ENCODE results near the gene GGN. TPM values are rescaled to one million over a fixed set of nuclear protein-coding genes. Genes with fewer than 3 reads are reported as not detected.

GGN gene
- polyA plus RNA-seq, 1 of the 3 experiments (the other 2 are of a cell fraction): 0.48 TPM

DNA sequence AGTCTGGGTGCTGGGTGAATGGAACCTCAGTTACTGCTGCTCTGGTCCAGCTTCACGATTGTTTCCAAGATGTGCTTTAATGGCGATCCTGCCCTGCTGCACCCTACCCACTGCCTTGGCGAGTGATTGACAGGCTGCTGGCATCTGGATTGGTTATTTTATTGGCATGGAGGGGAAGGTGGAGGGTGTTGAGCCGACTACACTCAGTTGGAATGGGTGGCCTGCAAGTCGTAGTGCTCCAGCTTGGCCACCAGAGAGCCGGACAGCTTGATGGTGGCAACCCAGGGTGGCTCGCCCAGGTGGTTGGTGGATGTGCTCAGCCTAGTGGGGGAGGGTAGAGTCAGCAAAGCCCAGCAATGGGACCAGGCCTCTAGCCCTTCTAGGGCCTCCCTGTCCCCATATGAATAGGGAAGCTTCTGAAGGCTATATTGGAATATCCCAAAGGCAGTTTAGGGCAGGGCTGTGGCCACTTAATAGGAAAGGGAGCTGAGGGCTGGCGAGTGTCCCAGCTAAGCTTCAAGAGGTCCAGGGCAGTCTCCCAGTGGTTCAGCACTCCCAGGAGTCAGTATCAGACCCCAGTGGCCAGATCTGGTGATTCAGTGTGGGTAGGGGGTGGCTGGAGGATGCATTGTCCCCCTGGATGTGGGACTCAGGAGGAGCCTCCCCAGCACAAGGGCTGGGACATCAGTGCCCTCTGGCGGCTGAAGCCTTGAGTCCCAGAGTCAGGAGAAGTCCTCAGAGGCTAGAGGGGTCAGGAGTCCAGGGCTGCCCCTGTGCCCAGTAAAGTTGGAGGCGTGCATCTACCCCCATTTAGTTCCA is 3.4 kb downstream of the GGN start:
- no peak overlapping the region; a peak in 1 of 4 replicates for H3K4me3 ChIP-seq (ENCODE audit: low read depth in 2 of 2, low read length in 1 of 2)
- no peaks in the 10 kb centered on the region for H3K9me3 ChIP-seq
- 72% methylated on average over 7 of the region's 10 CpGs for WGBS (ENCODE audit: low lambda C conversion rate)
- CTCF ChIA-PET: interaction anchor here (1.5 to 1.8 kb wide), 3 partner anchors 9 to 482 kb away, joined by 3 to 8 read pairs (median 4); no protein-coding TSS in a partner anchor
- POLR2A ChIA-PET: interaction anchor here (1.5 kb wide), 1 partner anchor 8 kb away, joined by 6 read pairs; no protein-coding TSS in a partner anchor
- H3F3A ChIP-seq (replicated peaks; ENCODE audit: insufficient read depth): peaks cover 18% of the 10 kb centered on the region
- H3K4me1 ChIP-seq (ENCODE audit: control insufficient read depth in 1 of 2, insufficient read depth in 2 of 2, low read depth in 1 of 2, low read length in 1 of 2): peaks cover 0 to 7% of the 10 kb centered on the region in 2 experiments; a peak in 1 of 4 replicates
- no peak overlapping the region for H2AFZ ChIP-seq (ENCODE audit: low read depth)
- H3K36me3 ChIP-seq (replicated peaks in 1 of 2; ENCODE audit: control insufficient read depth in 1 of 2, insufficient read depth in 2 of 2, low read length in 1 of 2): peaks cover 10 to 37% of the 10 kb centered on the region in 2 experiments
- H3K27me3 ChIP-seq (ENCODE audit: insufficient read depth): no peaks in the 10 kb centered on the region
- 0 out of 2 replicates have a peak, but pooled peaks cover 7% of the 10 kb centered on the region for H4K20me1 ChIP-seq (ENCODE audit: insufficient read depth)
- DNase-seq: no peak
- no peak overlapping the region for H3K4me2 ChIP-seq
- no peaks in the 10 kb centered on the region for H3K9me2 ChIP-seq
- H3K79me2 ChIP-seq (ENCODE audit: insufficient read depth): peaks cover 14% of the 10 kb centered on the region; the same call in 1 of the 2 replicates
- H3K9ac ChIP-seq: no peak overlapping the region
- no peak for TF ChIP-seq EZH2phosphoT487 (IDR thresholded peaks at IDR 0.05; ENCODE audit: borderline replicate concordance, low read depth)
- TF ChIP-seq SIN3A (IDR thresholded peaks at IDR 0.05; ENCODE audit: borderline replicate concordance, low read depth, low read length): no peak
- no peak for TF ChIP-seq MEF2A (IDR thresholded peaks at IDR 0.05; ENCODE audit: borderline replicate concordance, low read depth)
- no peak for TF ChIP-seq RXRA (IDR thresholded peaks at IDR 0.05; ENCODE audit: borderline replicate concordance, low read depth)
- no peak for TF ChIP-seq NRF1 (IDR thresholded peaks at IDR 0.05; ENCODE audit: low read depth, low read length)
- TF ChIP-seq TCF12 (IDR thresholded peaks at IDR 0.05): no peak
- TF ChIP-seq, protein P1, sequence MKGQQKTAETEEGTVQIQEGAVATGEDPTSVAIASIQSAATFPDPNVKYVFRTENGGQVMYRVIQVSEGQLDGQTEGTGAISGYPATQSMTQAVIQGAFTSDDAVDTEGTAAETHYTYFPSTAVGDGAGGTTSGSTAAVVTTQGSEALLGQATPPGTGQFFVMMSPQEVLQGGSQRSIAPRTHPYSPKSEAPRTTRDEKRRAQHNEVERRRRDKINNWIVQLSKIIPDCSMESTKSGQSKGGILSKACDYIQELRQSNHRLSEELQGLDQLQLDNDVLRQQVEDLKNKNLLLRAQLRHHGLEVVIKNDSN (IDR thresholded peaks at IDR 0.05; ENCODE audit: borderline replicate concordance, low read depth): no peak
- no peak for TF ChIP-seq JUND (IDR thresholded peaks at IDR 0.05)
- TF ChIP-seq, protein P2, sequence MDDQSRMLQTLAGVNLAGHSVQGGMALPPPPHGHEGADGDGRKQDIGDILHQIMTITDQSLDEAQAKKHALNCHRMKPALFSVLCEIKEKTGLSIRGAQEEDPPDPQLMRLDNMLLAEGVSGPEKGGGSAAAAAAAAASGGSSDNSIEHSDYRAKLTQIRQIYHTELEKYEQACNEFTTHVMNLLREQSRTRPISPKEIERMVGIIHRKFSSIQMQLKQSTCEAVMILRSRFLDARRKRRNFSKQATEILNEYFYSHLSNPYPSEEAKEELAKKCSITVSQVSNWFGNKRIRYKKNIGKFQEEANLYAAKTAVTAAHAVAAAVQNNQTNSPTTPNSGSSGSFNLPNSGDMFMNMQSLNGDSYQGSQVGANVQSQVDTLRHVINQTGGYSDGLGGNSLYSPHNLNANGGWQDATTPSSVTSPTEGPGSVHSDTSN (IDR thresholded peaks at IDR 0.05): no peak; the same call in 1 of the 2 replicates
- TF ChIP-seq ELF1 (IDR thresholded peaks at IDR 0.05): no peak
- no peak for TF ChIP-seq RCOR1 (IDR thresholded peaks at IDR 0.05; ENCODE audit: low read length)
- TF ChIP-seq SMC3 (IDR thresholded peaks at IDR 0.05; ENCODE audit: low read depth, low read length): no peak
- no peak overlapping the region for H3K27ac ChIP-seq (ENCODE audit: low read depth in 2 of 2, low read length in 1 of 2)

DNA sequence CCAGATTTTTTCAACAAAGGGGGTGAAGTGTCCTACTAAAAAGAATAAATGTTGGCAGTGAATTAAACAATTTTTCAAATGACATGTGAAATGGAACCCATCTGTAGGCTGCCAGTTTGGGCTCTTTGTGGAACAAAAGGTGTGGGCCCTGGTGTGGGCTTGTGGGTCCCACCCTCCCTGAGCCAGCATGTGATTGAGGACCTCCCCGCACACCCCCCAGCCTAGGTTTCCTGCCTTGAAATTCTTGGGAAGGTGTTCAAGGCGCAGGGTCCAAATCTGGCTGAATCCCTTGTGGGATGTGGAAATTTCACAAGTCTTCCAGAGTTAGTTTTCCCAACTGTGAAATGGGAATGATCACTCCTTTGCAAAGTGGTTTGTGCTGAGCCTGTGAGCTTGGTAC is 4.1 kb downstream of the GGN start:
- no peak overlapping the region for H2AFZ ChIP-seq (ENCODE audit: low read depth)
- ChIA-PET CTCF (interaction anchor here (1.5 to 1.8 kb wide), 3 partner anchors 8 to 482 kb away, joined by 3 to 8 read pairs (median 4); no protein-coding TSS in a partner anchor), POLR2A (no interaction called here)
- no peak overlapping the region for H3K4me2 ChIP-seq
- peaks cover 12% of the 10 kb centered on the region for H3F3A ChIP-seq (replicated peaks; ENCODE audit: insufficient read depth)
- 100% methylated on average over 2 of the region's 2 CpGs for WGBS (ENCODE audit: low lambda C conversion rate)
- no peaks in the 10 kb centered on the region for H3K9me2 ChIP-seq
- H3K79me2 ChIP-seq (ENCODE audit: insufficient read depth): peaks cover 17% of the 10 kb centered on the region
- TF ChIP-seq RCOR1 (IDR thresholded peaks at IDR 0.05; ENCODE audit: low read length) (no peak), MEF2A (IDR thresholded peaks at IDR 0.05; ENCODE audit: borderline replicate concordance, low read depth) (no peak), FOXM1 (IDR thresholded peaks at IDR 0.05; ENCODE audit: low read depth) (no peak), RXRA (IDR thresholded peaks at IDR 0.05; ENCODE audit: borderline replicate concordance, low read depth) (no peak), POLR2AphosphoS5 (IDR thresholded peaks at IDR 0.05; ENCODE audit: low read depth, low read length) (no peak), SIN3A (IDR thresholded peaks at IDR 0.05; ENCODE audit: borderline replicate concordance, low read depth, low read length) (no peak), EP300 (IDR thresholded peaks at IDR 0.05; ENCODE audit: borderline replicate concordance in 1 of 2, low read depth in 1 of 2, low read length in 1 of 2) (no peak), NFIC (IDR thresholded peaks at IDR 0.05; ENCODE audit: borderline replicate concordance) (no peak), FOSL2 (IDR thresholded peaks at IDR 0.05; ENCODE audit: borderline replicate concordance, low read depth) (no peak), GATA2 (CRISPR knock-in tag; IDR thresholded peaks at IDR 0.05) (no peak)
- TF ChIP-seq, protein P3, sequence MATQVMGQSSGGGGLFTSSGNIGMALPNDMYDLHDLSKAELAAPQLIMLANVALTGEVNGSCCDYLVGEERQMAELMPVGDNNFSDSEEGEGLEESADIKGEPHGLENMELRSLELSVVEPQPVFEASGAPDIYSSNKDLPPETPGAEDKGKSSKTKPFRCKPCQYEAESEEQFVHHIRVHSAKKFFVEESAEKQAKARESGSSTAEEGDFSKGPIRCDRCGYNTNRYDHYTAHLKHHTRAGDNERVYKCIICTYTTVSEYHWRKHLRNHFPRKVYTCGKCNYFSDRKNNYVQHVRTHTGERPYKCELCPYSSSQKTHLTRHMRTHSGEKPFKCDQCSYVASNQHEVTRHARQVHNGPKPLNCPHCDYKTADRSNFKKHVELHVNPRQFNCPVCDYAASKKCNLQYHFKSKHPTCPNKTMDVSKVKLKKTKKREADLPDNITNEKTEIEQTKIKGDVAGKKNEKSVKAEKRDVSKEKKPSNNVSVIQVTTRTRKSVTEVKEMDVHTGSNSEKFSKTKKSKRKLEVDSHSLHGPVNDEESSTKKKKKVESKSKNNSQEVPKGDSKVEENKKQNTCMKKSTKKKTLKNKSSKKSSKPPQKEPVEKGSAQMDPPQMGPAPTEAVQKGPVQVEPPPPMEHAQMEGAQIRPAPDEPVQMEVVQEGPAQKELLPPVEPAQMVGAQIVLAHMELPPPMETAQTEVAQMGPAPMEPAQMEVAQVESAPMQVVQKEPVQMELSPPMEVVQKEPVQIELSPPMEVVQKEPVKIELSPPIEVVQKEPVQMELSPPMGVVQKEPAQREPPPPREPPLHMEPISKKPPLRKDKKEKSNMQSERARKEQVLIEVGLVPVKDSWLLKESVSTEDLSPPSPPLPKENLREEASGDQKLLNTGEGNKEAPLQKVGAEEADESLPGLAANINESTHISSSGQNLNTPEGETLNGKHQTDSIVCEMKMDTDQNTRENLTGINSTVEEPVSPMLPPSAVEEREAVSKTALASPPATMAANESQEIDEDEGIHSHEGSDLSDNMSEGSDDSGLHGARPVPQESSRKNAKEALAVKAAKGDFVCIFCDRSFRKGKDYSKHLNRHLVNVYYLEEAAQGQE (IDR thresholded peaks at IDR 0.05; ENCODE audit: low read depth, low read length): no peak
- TF ChIP-seq, protein P4, sequence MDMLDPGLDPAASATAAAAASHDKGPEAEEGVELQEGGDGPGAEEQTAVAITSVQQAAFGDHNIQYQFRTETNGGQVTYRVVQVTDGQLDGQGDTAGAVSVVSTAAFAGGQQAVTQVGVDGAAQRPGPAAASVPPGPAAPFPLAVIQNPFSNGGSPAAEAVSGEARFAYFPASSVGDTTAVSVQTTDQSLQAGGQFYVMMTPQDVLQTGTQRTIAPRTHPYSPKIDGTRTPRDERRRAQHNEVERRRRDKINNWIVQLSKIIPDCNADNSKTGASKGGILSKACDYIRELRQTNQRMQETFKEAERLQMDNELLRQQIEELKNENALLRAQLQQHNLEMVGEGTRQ (IDR thresholded peaks at IDR 0.05; ENCODE audit: borderline replicate concordance, low read depth, low read length): no peak
- H3K4me1 ChIP-seq (ENCODE audit: control insufficient read depth in 1 of 2, insufficient read depth in 2 of 2, low read depth in 1 of 2, low read length in 1 of 2): peaks cover 0 to 7% of the 10 kb centered on the region in 2 experiments; a peak in 1 of 4 replicates
- peaks cover 12 to 41% of the 10 kb centered on the region in 2 experiments for H3K36me3 ChIP-seq (replicated peaks in 1 of 2; ENCODE audit: control insufficient read depth in 1 of 2, insufficient read depth in 2 of 2, low read length in 1 of 2)
- no peaks in the 10 kb centered on the region for H3K9me3 ChIP-seq
- no peak overlapping the region for H3K27ac ChIP-seq (ENCODE audit: low read depth in 2 of 2, low read length in 1 of 2)
- H3K27me3 ChIP-seq (ENCODE audit: insufficient read depth): no peaks in the 10 kb centered on the region
- no peak overlapping the region for H3K4me3 ChIP-seq (ENCODE audit: low read depth in 2 of 2, low read length in 1 of 2)
- no peak overlapping the region for H3K9ac ChIP-seq
- no peak for DNase-seq
- 0 out of 2 replicates have a peak, but pooled peaks cover 8% of the 10 kb centered on the region for H4K20me1 ChIP-seq (ENCODE audit: insufficient read depth)

Data from SK-N-SH (cell line).